ENCODE results near the gene PHC3. TPM values are rescaled to one million over a fixed set of nuclear protein-coding genes. Genes with fewer than 3 reads are reported as not detected.

PHC3 gene
- total RNA-seq: 102 TPM

GRCh38 chr3:170180908-170181885, at the start of gene PHC3:
TSS of gene PHC3 (minus strand) at chr3:170181733. CDS start at chr3:170181715, 18 bp downstream.

GRCh38 chr3:170221924-170222646, 40.6 kb upstream of the PHC3 start, which contains the start of gene PRKCI:
TSS of gene PRKCI (plus strand) at chr3:170222424. CDS start at chr3:170222670, 246 bp downstream.

Small RNAs within 50 kb of the gene (small RNA-seq; reads per million reads assigned to genes)
- gene RNU4-38P (ENCODE audit: low replicate concordance) (0.12 reads per million), gene RNU6-315P (ENCODE audit: low replicate concordance) (not detected)

Other genes with a start within 250 kb of the PHC3 start
- 69.5 TPM for gene SEC62, start 214.9 kb downstream of the PHC3 start, total RNA-seq
- gene GPR160, start 143.7 kb downstream of the PHC3 start, total RNA-seq: 2.2 TPM
- gene PRKCI, start 40.7 kb upstream of the PHC3 start, total RNA-seq: 116 TPM
- 66.4 TPM for gene SKIL, start 176.0 kb upstream of the PHC3 start, total RNA-seq
- 2.8 TPM for gene CLDN11, start 237.1 kb upstream of the PHC3 start, total RNA-seq